Kidney (tissue), 14 donors: ENCODE measurements around the gene SPECC1L. TPM values are rescaled to one million over a fixed set of nuclear protein-coding genes. Genes with fewer than 3 reads are reported as not detected.

Source experiments
- DNase-seq, 5 donors: peaks; one replicate each; pipeline ENCODE4 v3.0.0-alpha.2; 2013 to 2020
- FAIRE-seq: peaks from 2 replicates; lab custom pipeline; 2012; peaks lifted over from hg19 to GRCh38; lab: Jason Lieb, UNC
- H3K27ac ChIP-seq, 2 donors: one replicate each; pipeline ENCODE4 v1.7.0; 2013; ENCODE audit warnings: low read depth in 2 of 2, low read length in 2 of 2, inconsistent platforms in 1 of 2
- H3K27me3 ChIP-seq: one replicate; pipeline ENCODE4 v1.7.1; 2013; ENCODE audit warnings: low read length, inconsistent platforms; ENCODE audit not compliant: control insufficient read depth, insufficient read depth
- H3K36me3 ChIP-seq, 3 donors: one replicate each; pipeline versions ENCODE4 v1.7.0 to v1.7.1; 2013; ENCODE audit warnings: low read length in 3 of 3, control low read depth in 1 of 3, inconsistent platforms in 1 of 3; ENCODE audit not compliant: insufficient read depth in 3 of 3, control insufficient read depth in 2 of 3
- H3K4me1 ChIP-seq, 3 donors: one replicate each; pipeline versions ENCODE4 v1.7.0 to v1.7.1; 2013; ENCODE audit warnings: low read length in 3 of 3, inconsistent platforms in 1 of 3, low read depth in 1 of 3; ENCODE audit not compliant: control insufficient read depth in 2 of 3, insufficient read depth in 2 of 3
- H3K4me3 ChIP-seq, 3 donors: one replicate each; pipeline versions ENCODE4 v1.7.0 to v1.8.1; 2013; ENCODE audit warnings: low read length in 3 of 3, control low read depth in 1 of 3, inconsistent platforms in 1 of 3
- H3K9ac ChIP-seq, 3 donors: one replicate each; pipeline versions ENCODE4 v1.7.0 to v1.7.1; 2013; ENCODE audit warnings: low read length in 3 of 3, control low read depth in 1 of 3, inconsistent platforms in 1 of 3
- H3K9me3 ChIP-seq, 3 donors: one replicate each; pipeline versions ENCODE4 v1.7.0 to v1.7.1; 2013; ENCODE audit warnings: low read length in 3 of 3, control low read depth in 1 of 3, inconsistent platforms in 1 of 3; ENCODE audit not compliant: control insufficient read depth in 2 of 3, insufficient read depth in 1 of 3
- intact Hi-C: fragments of 100-400 bp; cut with DNase I; formaldehyde crosslinking; loops from one replicate; pipeline ENCODE4 v1.11.1; 2022
- polyA plus RNA-seq: library from polyadenylated mRNA; stranded (reverse); fragments of 350-450 nt; fragmentation: Illumina TruSeq; extraction: RNeasy Lipid Tissue Mini Kit (QIAGEN cat#74804); gene quantifications from one replicate; pipeline ENCODE4 v1.2.3, GENCODE V29; 2014; ENCODE audit warnings: low read depth, low replicate concordance; ENCODE audit not compliant: insufficient read depth
- total RNA-seq: library from RNA; stranded (reverse); fragmentation: NEBNext Ultra II Directional; extraction: Animal tissue kit (Norgen Biotek cat#: 25700); gene quantifications from one replicate; pipeline ENCODE4 v1.2.1, GENCODE V29; 2021
- TF ChIP-seq, protein P1 (sequence below): IDR thresholded peaks from 3 replicates; pipeline ENCODE4 v1.5.1; 2012; ENCODE audit warnings: mild to moderate bottlenecking, moderate library complexity, borderline replicate concordance; ENCODE audit not compliant: insufficient read depth; ENCODE audit errors: extremely low read depth
- donor health status: control.
- donor health status: control.
- donor health status: control.
- donor health status: control.
- donor health status: control.
- donor health status: DM: yes; HTN: yes; CAD: no.
- donor health status: Normal renal cell carcinoma (clear cell type).

The SPECC1L gene
- total and polyA plus RNA-seq, 2 donors from 2014 or later = 11.1 to 65.8 TPM

DNA sequence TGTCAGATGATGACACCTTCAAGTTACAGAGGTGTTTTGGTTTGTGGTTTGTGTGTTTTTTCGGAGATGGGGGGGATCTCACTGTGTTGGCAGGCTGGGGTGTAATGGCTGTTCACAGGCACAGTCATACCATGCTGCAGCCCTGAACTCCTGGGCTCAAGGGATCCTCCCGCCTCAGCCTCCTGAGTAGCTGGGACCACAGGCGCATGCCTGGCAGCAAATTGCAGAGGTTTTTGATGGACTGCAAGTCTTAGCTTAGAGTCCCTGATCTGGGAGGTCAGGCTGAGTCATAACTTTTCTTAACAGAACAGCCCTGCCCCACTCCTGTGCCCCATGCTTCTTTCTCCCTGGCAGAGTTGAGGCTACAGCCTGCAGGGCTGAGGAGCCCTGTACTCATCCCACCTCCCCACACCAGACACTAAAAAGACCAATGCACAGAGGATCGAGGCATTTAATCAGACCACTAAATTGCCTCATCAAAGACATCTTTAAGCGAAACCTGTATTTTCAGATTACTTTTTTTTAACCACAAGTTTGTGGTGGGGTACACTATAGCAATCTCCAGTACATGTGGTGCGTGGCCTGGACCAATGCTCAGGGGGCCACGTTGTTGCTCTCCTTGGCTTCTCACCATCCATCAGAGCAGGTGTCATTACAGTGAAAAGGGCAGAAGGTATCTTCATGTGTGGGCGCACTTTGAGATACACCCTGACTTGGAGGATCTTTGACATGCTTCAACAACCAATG, 139.7 kb downstream of the SPECC1L start:
- Histone ChIP-seq H3K4me1 (peaks cover 2 to 22% (median 9%) of the 10 kb centered on the region in 3 donors), H3K4me3 (no peak overlapping the region), H3K27me3 (no peaks in the 10 kb centered on the region), H3K9me3 (no peaks in the 10 kb centered on the region), H3K9ac (no peak overlapping the region), H3K27ac (no peak overlapping the region), H3K36me3 (peaks cover 0 to 1% (median under 1%) of the 10 kb centered on the region in 3 donors)
- TF ChIP-seq, protein P1, sequence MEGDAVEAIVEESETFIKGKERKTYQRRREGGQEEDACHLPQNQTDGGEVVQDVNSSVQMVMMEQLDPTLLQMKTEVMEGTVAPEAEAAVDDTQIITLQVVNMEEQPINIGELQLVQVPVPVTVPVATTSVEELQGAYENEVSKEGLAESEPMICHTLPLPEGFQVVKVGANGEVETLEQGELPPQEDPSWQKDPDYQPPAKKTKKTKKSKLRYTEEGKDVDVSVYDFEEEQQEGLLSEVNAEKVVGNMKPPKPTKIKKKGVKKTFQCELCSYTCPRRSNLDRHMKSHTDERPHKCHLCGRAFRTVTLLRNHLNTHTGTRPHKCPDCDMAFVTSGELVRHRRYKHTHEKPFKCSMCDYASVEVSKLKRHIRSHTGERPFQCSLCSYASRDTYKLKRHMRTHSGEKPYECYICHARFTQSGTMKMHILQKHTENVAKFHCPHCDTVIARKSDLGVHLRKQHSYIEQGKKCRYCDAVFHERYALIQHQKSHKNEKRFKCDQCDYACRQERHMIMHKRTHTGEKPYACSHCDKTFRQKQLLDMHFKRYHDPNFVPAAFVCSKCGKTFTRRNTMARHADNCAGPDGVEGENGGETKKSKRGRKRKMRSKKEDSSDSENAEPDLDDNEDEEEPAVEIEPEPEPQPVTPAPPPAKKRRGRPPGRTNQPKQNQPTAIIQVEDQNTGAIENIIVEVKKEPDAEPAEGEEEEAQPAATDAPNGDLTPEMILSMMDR = no peak
- DNase-seq (peak in 1 of 5 donors; percentile 46), FAIRE-seq (no peak)
- intact Hi-C loops = no loop called here

DNA sequence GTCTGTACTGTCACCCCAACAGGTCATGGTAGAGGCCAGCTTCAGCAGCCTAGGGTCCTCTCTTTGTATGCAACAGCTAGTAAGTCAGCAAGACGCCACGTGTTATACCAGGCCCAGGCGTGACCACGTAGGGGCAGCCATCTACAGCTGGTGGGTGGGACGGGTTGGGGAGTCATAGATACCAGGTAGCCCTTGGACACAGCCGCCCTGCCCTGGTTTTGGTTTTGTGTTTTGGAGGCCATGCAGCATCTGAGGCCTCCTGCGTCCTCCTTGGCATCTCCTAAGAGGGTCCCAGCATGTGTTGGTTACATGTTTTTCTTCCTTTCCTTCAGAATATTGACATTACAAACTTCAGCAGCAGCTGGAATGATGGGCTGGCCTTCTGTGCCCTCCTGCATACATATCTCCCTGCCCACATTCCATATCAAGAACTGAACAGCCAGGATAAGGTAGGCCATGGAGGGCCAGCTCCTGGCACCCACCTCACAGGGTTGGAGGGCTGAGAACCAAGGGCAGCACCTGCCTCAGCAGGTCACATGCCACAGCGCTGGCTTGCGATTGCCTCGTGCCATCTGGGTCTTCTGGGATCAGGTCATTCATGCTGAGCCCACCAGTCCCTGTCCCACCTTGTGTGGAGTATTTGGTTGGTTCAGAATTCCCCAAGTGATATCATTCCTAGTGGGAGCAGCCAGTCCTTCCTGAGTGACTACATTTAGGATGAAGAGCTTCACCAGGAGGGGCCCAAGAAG, 140.8 kb downstream of the SPECC1L start:
- Histone ChIP-seq H3K36me3 (peaks cover 0 to 11% (median 4%) of the 10 kb centered on the region in 3 donors), H3K27me3 (no peaks in the 10 kb centered on the region), H3K4me3 (no peak overlapping the region), H3K27ac (no peak overlapping the region), H3K9me3 (no peaks in the 10 kb centered on the region), H3K9ac (no peak overlapping the region), H3K4me1 (peaks cover 2 to 19% (median 9%) of the 10 kb centered on the region in 3 donors)
- DNase-seq (peak in 1 of 5 donors; percentile 54), FAIRE-seq (no peak)
- intact Hi-C loops = no loop called here
- TF ChIP-seq, protein P1 = no peak

DNA sequence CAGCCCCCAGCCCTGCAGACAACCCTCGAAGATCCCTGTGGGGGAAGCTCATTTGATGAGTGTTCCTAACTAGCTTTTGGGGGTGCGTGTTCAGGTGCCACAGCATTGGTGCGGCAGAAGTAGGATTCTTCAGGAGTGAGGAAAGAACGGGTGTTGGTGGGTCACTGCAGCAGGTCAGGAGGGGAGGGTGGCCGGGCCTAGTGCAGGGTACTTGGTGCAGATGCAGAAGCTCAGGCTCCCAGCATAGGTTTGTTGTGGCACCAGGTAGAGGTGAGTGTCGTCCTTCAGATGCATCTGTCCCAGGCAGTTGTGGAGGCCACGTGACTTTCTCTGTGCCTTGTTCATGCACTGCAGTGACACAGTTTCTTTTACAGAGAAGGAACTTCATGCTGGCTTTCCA, 141.6 kb downstream of the SPECC1L start:
- H3K4me1 ChIP-seq = peaks cover 2 to 13% (median 9%) of the 10 kb centered on the region in 3 donors
- H3K27me3 ChIP-seq = no peaks in the 10 kb centered on the region
- H3K9me3 ChIP-seq = no peaks in the 10 kb centered on the region
- no peak overlapping the region for H3K4me3 ChIP-seq
- H3K9ac ChIP-seq = no peak overlapping the region
- FAIRE-seq (no peak), DNase-seq (peak in 1 of 5 donors; percentile 29)
- peaks cover 0 to 11% (median 4%) of the 10 kb centered on the region in 3 donors for H3K36me3 ChIP-seq
- intact Hi-C loops = no loop called here
- TF ChIP-seq, protein P1 = no peak
- no peak overlapping the region for H3K27ac ChIP-seq
